HL-60/S4 (cell line): ENCODE data around the gene HID1.
"Not testable (repeated sequence)": the region's sequence is repeated elsewhere in the genome, so short reads cannot be mapped to it uniquely, and the experiment has no call there.

Experiments
- in situ Hi-C: fragments of 300-500 bp; cut with MboI; formaldehyde crosslinking; loops from 2 replicates; pipeline ENCODE4 v1.14.3; 2022; ENCODE audit warnings: low sequenced_read_pairs

HID1 gene

GRCh38 chr17:74972107-74972972 lies at the start of gene HID1:
TSS of gene HID1 (minus strand) at chr17:74972759. CDS start at chr17:74972656, 103 bp downstream.
- in situ Hi-C loops: no loop called here

GRCh38 chr17:75020331-75021110 lies 48.0 kb upstream of the HID1 start:
- in situ Hi-C loops: no loop called here

- in situ Hi-C loops: no loop called here
Measured at GRCh38 chr17:75019710-75020109, 47.2 kb upstream of the HID1 start.

GRCh38 chr17:75019146-75019545 lies 46.6 kb upstream of the HID1 start:
- in situ Hi-C loops: no loop called here

- in situ Hi-C loops: no loop called here
Measured at GRCh38 chr17:75013092-75013559, 40.6 kb upstream of the HID1 start.

- in situ Hi-C loops: no loop called here
Measured at GRCh38 chr17:75012346-75013091, 40.0 kb upstream of the HID1 start, which contains the start of gene MRPL58. TSS of gene MRPL58 (plus strand) at chr17:75012670. CDS start at chr17:75012687, 17 bp downstream.

GRCh38 chr17:75012096-75012345 lies 39.5 kb upstream of the HID1 start:
- in situ Hi-C loops: no loop called here

- in situ Hi-C loops: no loop called here
Measured at GRCh38 chr17:75011401-75012095, 39.0 kb upstream of the HID1 start.

GRCh38 chr17:75010683-75011400 lies 38.3 kb upstream of the HID1 start:
- in situ Hi-C loops: no loop called here

GRCh38 chr17:75009139-75009724 lies 36.7 kb upstream of the HID1 start:
- in situ Hi-C loops: no loop called here

GRCh38 chr17:75008373-75008772 lies 35.8 kb upstream of the HID1 start:
- in situ Hi-C loops: no loop called here

- in situ Hi-C loops: no loop called here
Measured at GRCh38 chr17:75006653-75007052, 34.1 kb upstream of the HID1 start.

- in situ Hi-C loops: not testable (repeated sequence)
Measured at GRCh38 chr17:75006084-75006483, 33.5 kb upstream of the HID1 start.

- in situ Hi-C loops: no loop called here
Measured at GRCh38 chr17:75005291-75005690, 32.7 kb upstream of the HID1 start.

- in situ Hi-C loops: no loop called here
Measured at GRCh38 chr17:75004371-75004770, 31.8 kb upstream of the HID1 start.

- in situ Hi-C loops: no loop called here
Measured at GRCh38 chr17:75003957-75004355, 31.4 kb upstream of the HID1 start.

- in situ Hi-C loops: no loop called here
Measured at GRCh38 chr17:75003070-75003956, 30.8 kb upstream of the HID1 start.

GRCh38 chr17:75001915-75002843 lies 29.6 kb upstream of the HID1 start:
- in situ Hi-C loops: no loop called here
